ENCODE measurements around the gene FGL2. TPM values are rescaled to one million over a fixed set of nuclear protein-coding genes. Genes with fewer than 3 reads are reported as not detected.
"Not testable (repeated sequence)": the region's sequence is repeated elsewhere in the genome, so short reads cannot be mapped to it uniquely, and the experiment has no call there.

FGL2 gene
- total and polyA plus RNA-seq, 5 donors from 2014 or later, result 6.2 to 14.2 (median 10.3) TPM

DNA sequence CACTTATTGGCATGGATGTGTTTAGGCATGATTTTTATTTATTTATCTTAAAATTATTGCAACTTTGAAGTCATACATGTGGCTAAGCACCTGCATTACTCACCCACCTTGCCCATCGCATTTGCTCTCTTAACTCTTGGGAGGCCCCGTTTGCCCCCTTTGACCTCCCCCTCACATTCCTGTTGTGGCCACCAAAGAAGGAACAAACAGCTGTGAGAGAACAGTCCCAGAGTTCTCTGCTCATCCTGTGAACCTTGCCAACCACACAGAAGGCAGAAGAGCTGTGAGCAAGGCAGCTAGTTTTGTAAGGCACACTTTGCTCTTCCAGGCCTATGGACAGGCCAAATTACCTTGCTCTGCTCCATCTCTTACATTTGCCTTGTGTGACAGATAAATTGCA, 23.6 kb upstream of the FGL2 start:
- peaks cover 20% of the 10 kb centered on the region for H3K36me3 Mint-ChIP-seq
- no peak for DNase-seq
- H3K36me3 ChIP-seq (ENCODE audit: control insufficient read depth, insufficient read depth, low read length), result no peaks in the 10 kb centered on the region
- H3K4me3 Mint-ChIP-seq, result no peak overlapping the region
- peaks cover 0 to 12% (median 2%) of the 10 kb centered on the region in 7 donors for H3K9me3 Mint-ChIP-seq
- peak overlapping the region in 2 of 3 donors; percentile 32 to 81 for H3K27ac Mint-ChIP-seq
- H3K27me3 Mint-ChIP-seq, result no peaks in the 10 kb centered on the region
- ATAC-seq (ENCODE audit: low read depth in 2 of 2), result peak in 1 of 2 donors; percentile 12
- H3K4me3 ChIP-seq (ENCODE audit: low read depth, low read length), result no peak overlapping the region
- peaks cover 7 to 27% (median 14%) of the 10 kb centered on the region in 4 donors for H3K4me1 Mint-ChIP-seq
- H3K27me3 ChIP-seq (ENCODE audit: control insufficient read depth, insufficient read depth, low read length), result no peaks in the 10 kb centered on the region
- H3K27ac ChIP-seq (ENCODE audit: insufficient read depth, low read length, poor library complexity, severe bottlenecking), result no peak overlapping the region
- no peaks in the 10 kb centered on the region for H3K9me3 ChIP-seq (ENCODE audit: control insufficient read depth in 2 of 2, low read length in 2 of 2)
- H3K4me1 ChIP-seq (ENCODE audit: control insufficient read depth, insufficient read depth, low read length, poor library complexity, severe bottlenecking), result peaks cover 5% of the 10 kb centered on the region

DNA sequence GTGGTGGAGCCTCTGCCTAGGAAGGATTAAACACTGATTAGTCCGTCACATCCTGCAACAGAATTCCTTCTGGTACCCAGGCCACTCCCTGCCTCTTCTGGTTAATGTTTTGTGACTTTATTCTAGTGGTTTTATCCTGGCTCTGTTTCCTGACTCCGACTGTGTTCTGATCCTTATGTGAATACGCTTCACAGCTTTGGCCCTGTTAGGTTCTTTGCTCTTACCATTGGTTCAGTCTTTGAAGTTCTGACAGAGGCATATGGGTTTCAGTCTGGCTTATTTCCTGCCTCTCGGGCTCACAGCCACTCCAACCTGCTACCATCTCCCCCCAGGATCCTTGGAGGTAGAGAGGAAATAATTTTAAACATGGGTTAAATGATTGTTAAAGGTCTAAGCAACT, 23.2 kb upstream of the FGL2 start:
- ATAC-seq (ENCODE audit: low read depth in 2 of 2) (peak; percentile 61 to 66), DNase-seq (peak in 1 of 3 donors; percentile 17)
- Histone ChIP-seq H3K27me3 (ENCODE audit: control insufficient read depth, insufficient read depth, low read length) (no peaks in the 10 kb centered on the region), H3K36me3 (ENCODE audit: control insufficient read depth, insufficient read depth, low read length) (no peaks in the 10 kb centered on the region), H3K4me3 (ENCODE audit: low read depth, low read length) (peak overlapping the region; percentile 10), H3K4me1 (ENCODE audit: control insufficient read depth, insufficient read depth, low read length, poor library complexity, severe bottlenecking) (peaks cover 5% of the 10 kb centered on the region), H3K9me3 (ENCODE audit: control insufficient read depth in 2 of 2, low read length in 2 of 2) (no peaks in the 10 kb centered on the region), H3K27ac (ENCODE audit: insufficient read depth, low read length, poor library complexity, severe bottlenecking) (no peak overlapping the region)
- Mint-ChIP-seq H3K9me3 (peaks cover 0 to 12% (median 2%) of the 10 kb centered on the region in 7 donors), H3K36me3 (peaks cover 20% of the 10 kb centered on the region), H3K4me1 (peaks cover 7 to 27% (median 14%) of the 10 kb centered on the region in 4 donors), H3K27ac (peak overlapping the region in 2 of 3 donors; percentile 32 to 81), H3K4me3 (no peak overlapping the region), H3K27me3 (no peaks in the 10 kb centered on the region)

DNA sequence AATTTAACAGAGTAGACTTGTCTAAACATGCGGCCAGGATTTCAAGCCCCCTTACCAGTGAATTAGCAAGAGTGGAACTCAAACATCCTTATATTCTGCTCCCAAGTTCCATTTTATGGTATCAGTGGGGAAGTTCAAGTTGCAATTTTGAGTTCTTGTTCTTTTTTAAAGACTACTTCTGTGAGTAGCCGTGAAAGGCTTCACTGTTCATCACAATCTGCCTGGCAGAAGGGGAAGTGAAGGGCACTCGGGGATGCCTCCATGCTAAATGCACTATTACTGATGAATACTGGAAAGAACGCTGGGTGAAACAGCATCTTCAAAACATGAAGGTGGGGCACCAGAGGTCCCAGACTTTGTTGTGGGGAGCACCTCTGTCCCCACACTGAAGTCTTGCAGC, 22.4 kb upstream of the FGL2 start:
- no peak overlapping the region for H3K27ac ChIP-seq (ENCODE audit: insufficient read depth, low read length, poor library complexity, severe bottlenecking)
- Mint-ChIP-seq H3K4me1 (peaks cover 7 to 27% (median 14%) of the 10 kb centered on the region in 4 donors), H3K4me3 (no peak overlapping the region), H3K27ac (peak overlapping the region in 1 of 3 donors; percentile 32), H3K36me3 (peaks cover 20% of the 10 kb centered on the region), H3K27me3 (no peaks in the 10 kb centered on the region), H3K9me3 (peaks cover 0 to 12% (median 2%) of the 10 kb centered on the region in 7 donors)
- no peak overlapping the region for H3K4me3 ChIP-seq (ENCODE audit: low read depth, low read length)
- H3K4me1 ChIP-seq (ENCODE audit: control insufficient read depth, insufficient read depth, low read length, poor library complexity, severe bottlenecking), result peaks cover 5% of the 10 kb centered on the region
- no peaks in the 10 kb centered on the region for H3K27me3 ChIP-seq (ENCODE audit: control insufficient read depth, insufficient read depth, low read length)
- ATAC-seq (ENCODE audit: low read depth in 2 of 2) (no peak), DNase-seq (no peak)
- no peaks in the 10 kb centered on the region for H3K9me3 ChIP-seq (ENCODE audit: control insufficient read depth in 2 of 2, low read length in 2 of 2)
- H3K36me3 ChIP-seq (ENCODE audit: control insufficient read depth, insufficient read depth, low read length), result no peaks in the 10 kb centered on the region

DNA sequence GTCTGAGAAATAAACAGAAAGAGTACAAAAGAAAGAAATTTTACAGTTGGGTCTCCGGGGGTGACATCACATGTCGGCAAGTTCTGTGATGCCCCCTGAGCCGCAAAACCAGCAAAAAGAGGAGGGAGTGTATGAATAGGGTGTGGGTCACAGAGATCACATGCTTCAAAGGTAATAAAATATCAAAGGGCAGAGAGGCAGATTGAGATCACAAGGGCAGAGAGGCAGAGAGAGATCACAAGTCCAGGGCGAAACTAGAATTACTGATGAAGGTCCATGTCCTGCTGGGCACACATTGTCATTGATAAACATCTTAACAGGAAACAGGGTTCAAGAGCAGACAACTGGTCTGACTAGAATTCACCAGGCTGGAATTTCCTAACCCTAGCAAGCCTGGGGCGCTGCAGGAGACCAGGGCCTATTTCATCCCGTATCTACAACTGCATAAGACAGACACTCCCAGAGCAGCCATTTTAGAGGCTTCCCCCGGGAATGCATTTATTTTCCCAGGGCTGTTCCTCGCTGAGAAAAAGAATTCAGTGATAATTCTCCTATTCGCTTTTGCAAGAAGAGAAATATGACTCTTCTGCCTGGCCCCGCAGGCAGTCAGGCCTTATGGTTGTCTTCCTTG, 20.2 kb upstream of the FGL2 start:
- not testable (repeated sequence) for H3K27me3 ChIP-seq (ENCODE audit: control insufficient read depth, insufficient read depth, low read length); H3K27me3 Mint-ChIP-seq; H3K27ac Mint-ChIP-seq; H3K4me3 Mint-ChIP-seq; H3K4me1 ChIP-seq (ENCODE audit: control insufficient read depth, insufficient read depth, low read length, poor library complexity, severe bottlenecking); H3K4me3 ChIP-seq (ENCODE audit: low read depth, low read length); ATAC-seq (ENCODE audit: low read depth in 2 of 2); H3K36me3 ChIP-seq (ENCODE audit: control insufficient read depth, insufficient read depth, low read length); DNase-seq; H3K27ac ChIP-seq (ENCODE audit: insufficient read depth, low read length, poor library complexity, severe bottlenecking); H3K9me3 ChIP-seq (ENCODE audit: control insufficient read depth in 2 of 2, low read length in 2 of 2)
- Mint-ChIP-seq H3K9me3 (peaks cover 0 to 12% (median 0%) of the 10 kb centered on the region in 7 donors), H3K36me3 (peaks cover 20% of the 10 kb centered on the region), H3K4me1 (peaks cover 7 to 27% (median 12%) of the 10 kb centered on the region in 4 donors)

DNA sequence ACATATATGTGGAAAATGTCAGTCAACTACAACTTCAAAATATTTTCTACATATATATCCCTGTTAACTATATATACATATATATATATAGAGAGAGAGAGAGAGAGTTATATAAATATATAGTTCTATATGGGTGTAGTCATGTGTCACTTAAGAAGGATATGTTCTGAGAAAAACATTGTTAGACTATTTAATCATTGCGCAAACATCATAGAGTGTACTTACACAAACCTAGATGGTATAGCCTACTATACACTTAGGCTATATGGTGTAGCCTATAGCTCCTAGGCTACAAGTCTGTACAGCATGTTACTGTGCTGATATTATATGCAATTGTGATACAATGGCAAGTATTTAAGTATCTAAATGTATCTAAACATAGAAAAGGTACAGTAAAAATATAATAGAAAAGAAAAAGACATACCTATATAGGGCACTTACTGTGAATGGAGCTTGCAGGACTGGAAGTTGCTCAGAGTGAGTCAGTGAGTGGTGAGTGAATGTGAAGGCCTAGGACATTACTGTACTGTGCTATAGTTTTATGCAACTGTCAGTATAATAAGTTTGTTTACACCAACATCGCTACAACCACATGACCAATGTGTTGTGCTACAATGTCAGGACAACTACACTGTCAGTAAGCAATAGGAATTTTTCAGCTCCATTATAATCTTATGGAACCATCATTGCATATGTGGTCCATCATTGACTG, 18.0 kb upstream of the FGL2 start:
- H3K4me1 ChIP-seq (ENCODE audit: control insufficient read depth, insufficient read depth, low read length, poor library complexity, severe bottlenecking), result peaks cover under 1% of the 10 kb centered on the region
- Mint-ChIP-seq H3K4me3 (no peak overlapping the region), H3K4me1 (peaks cover 1 to 15% (median 6%) of the 10 kb centered on the region in 4 donors), H3K27ac (no peak overlapping the region), H3K9me3 (peaks cover 0 to 12% (median 1%) of the 10 kb centered on the region in 7 donors), H3K36me3 (peaks cover 18% of the 10 kb centered on the region), H3K27me3 (no peaks in the 10 kb centered on the region)
- DNase-seq (no peak), ATAC-seq (ENCODE audit: low read depth in 2 of 2) (no peak)
- no peaks in the 10 kb centered on the region for H3K27me3 ChIP-seq (ENCODE audit: control insufficient read depth, insufficient read depth, low read length)
- H3K36me3 ChIP-seq (ENCODE audit: control insufficient read depth, insufficient read depth, low read length), result no peaks in the 10 kb centered on the region
- no peak overlapping the region for H3K4me3 ChIP-seq (ENCODE audit: low read depth, low read length)
- no peak overlapping the region for H3K27ac ChIP-seq (ENCODE audit: insufficient read depth, low read length, poor library complexity, severe bottlenecking)
- no peaks in the 10 kb centered on the region for H3K9me3 ChIP-seq (ENCODE audit: control insufficient read depth in 2 of 2, low read length in 2 of 2)

DNA sequence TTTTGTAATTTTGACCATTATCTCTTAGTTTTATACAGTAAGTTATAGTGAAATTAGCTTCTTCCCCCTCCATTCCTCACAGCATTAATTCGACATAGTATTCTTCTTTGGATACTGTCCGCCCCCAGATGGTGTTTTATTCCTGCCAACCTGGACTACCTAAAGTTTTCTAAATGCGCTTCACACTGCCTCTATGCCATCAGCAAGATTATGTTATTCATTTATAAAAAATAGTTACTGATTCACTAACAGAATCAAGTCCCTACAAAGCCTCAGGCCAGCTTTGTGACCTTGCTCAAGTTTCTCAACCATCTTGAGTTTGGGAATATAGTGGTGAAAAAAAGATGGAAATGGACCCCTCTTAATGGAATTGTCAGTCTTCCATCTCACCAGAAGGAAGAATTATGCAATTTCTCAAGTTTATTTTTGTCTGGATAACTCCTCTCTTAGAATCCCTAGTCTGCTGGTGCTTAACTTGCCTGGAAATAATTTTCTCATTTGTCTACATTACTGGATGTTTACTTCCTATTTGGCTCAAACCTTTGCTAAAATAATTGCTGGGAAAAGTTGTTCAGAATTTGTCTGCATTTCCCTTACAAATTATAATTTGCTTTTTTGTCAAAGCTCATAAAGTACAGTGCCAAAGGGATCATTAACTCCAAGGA, 16.7 kb upstream of the FGL2 start:
- DNase-seq (no peak), ATAC-seq (ENCODE audit: low read depth in 2 of 2) (no peak)
- no peak overlapping the region for H3K27ac ChIP-seq (ENCODE audit: insufficient read depth, low read length, poor library complexity, severe bottlenecking)
- Mint-ChIP-seq H3K4me1 (peaks cover 0 to 6% (median 3%) of the 10 kb centered on the region in 4 donors), H3K27me3 (no peaks in the 10 kb centered on the region), H3K27ac (no peak overlapping the region), H3K9me3 (peaks cover 0 to 12% (median 1%) of the 10 kb centered on the region in 7 donors), H3K36me3 (peaks cover 18% of the 10 kb centered on the region), H3K4me3 (no peak overlapping the region)
- no peaks in the 10 kb centered on the region for H3K4me1 ChIP-seq (ENCODE audit: control insufficient read depth, insufficient read depth, low read length, poor library complexity, severe bottlenecking)
- H3K4me3 ChIP-seq (ENCODE audit: low read depth, low read length), result no peak overlapping the region
- H3K27me3 ChIP-seq (ENCODE audit: control insufficient read depth, insufficient read depth, low read length), result no peaks in the 10 kb centered on the region
- no peaks in the 10 kb centered on the region for H3K36me3 ChIP-seq (ENCODE audit: control insufficient read depth, insufficient read depth, low read length)
- H3K9me3 ChIP-seq (ENCODE audit: control insufficient read depth in 2 of 2, low read length in 2 of 2), result no peaks in the 10 kb centered on the region

DNA sequence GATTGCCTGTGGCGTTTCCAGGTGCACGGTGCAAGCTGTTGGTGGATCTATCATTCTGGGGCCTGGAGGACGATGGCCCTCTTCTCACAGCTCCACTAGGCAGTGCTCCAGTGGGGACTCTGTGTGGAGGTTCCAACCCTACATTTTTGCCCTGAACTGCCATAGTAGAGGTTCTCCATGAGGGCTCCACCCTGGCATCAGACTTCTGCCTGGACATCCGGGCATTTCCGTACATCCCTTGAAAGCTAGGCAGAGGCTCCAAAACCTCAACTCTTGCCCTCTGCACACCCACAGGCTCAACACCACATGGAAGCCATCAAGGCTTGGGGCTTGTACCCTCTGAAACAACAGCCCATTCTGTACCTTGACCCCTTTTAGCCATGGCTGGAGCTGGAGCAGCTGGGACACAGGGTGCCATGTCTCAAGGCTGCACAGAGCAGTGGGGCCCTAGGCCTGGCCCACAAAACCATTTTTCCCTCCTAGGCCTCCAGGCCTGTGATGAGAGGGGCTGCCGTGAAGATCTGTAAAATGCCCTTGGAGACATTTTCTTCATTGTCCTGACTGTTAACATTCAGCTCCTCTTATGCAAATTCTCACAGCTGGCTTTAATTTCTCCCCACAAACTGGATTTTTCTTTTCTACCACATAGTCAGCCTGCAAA, 10.0 kb upstream of the FGL2 start:
- Histone ChIP-seq H3K4me1 (ENCODE audit: control insufficient read depth, insufficient read depth, low read length, poor library complexity, severe bottlenecking) (no peaks in the 10 kb centered on the region), H3K9me3 (ENCODE audit: control insufficient read depth in 2 of 2, low read length in 2 of 2) (peaks cover 14 to 17% of the 10 kb centered on the region in 2 experiments), H3K4me3 (ENCODE audit: low read depth, low read length) (no peak overlapping the region), H3K36me3 (ENCODE audit: control insufficient read depth, insufficient read depth, low read length) (no peaks in the 10 kb centered on the region), H3K27me3 (ENCODE audit: control insufficient read depth, insufficient read depth, low read length) (no peaks in the 10 kb centered on the region), H3K27ac (ENCODE audit: insufficient read depth, low read length, poor library complexity, severe bottlenecking) (no peak overlapping the region)
- H3K9me3 Mint-ChIP-seq, result peaks cover 1 to 22% (median 7%) of the 10 kb centered on the region in 7 donors
- DNase-seq (no peak), ATAC-seq (ENCODE audit: low read depth in 2 of 2) (no peak)
- no peak overlapping the region for H3K4me3 Mint-ChIP-seq
- H3K27me3 Mint-ChIP-seq, result peaks cover 4% of the 10 kb centered on the region
- H3K27ac Mint-ChIP-seq, result no peak overlapping the region
- H3K4me1 Mint-ChIP-seq, result no peaks in the 10 kb centered on the region
- H3K36me3 Mint-ChIP-seq, result peaks cover 21% of the 10 kb centered on the region

Data from CD4-positive, CD25-positive, alpha-beta regulatory T cell (primary cell).